Neural cell (in vitro differentiated cells): ENCODE data around the gene TBC1D22B.

ENCODE experiments used
- CTCF ChIP-seq: fragments of 450-650 bp; IDR thresholded peaks from 2 replicates; pipeline ENCODE4 v1.5.1; 2014; ENCODE audit warnings: antibody characterized with exemption, mild to moderate bottlenecking, moderate library complexity; ENCODE audit not compliant: poor library complexity, severe bottlenecking
- EP300 ChIP-seq: fragments of 450-650 bp; conservative IDR thresholded peaks from 2 replicates; pipeline ENCODE4 v1.6.1; 2014; ENCODE audit warnings: antibody characterized with exemption, mild to moderate bottlenecking, moderate library complexity; ENCODE audit not compliant: poor library complexity, severe bottlenecking
- EZH2 ChIP-seq: fragments of 200-600, 300-800 bp; shearing (Covaris generic), sonication (generic); IDR thresholded peaks from 2 replicates; pipeline ENCODE4 v1.6.1; 2014; ENCODE audit warnings: antibody characterized with exemption, low read length, borderline replicate concordance, mild to moderate bottlenecking; ENCODE audit not compliant: insufficient read depth, poor library complexity, severe bottlenecking
- POLR2AphosphoS5 ChIP-seq: IDR thresholded peaks from 2 replicates; pipeline ENCODE4 v1.6.1; 2012
- REST ChIP-seq: IDR thresholded peaks from 2 replicates; pipeline ENCODE4 v1.6.1; 2012; ENCODE audit warnings: borderline replicate concordance
- SMC3 ChIP-seq: fragments of 450-650 bp; conservative IDR thresholded peaks from 2 replicates; pipeline ENCODE4 v1.6.1; 2014; ENCODE audit warnings: antibody characterized with exemption, mild to moderate bottlenecking, moderate library complexity; ENCODE audit not compliant: poor library complexity
- TAF1 ChIP-seq: IDR thresholded peaks from 2 replicates; pipeline ENCODE4 v1.6.1; 2012; ENCODE audit warnings: low read depth

- TF ChIP-seq CTCF, result no peak
- no peak for TF ChIP-seq POLR2AphosphoS5
- no peak for TF ChIP-seq SMC3
- TF ChIP-seq EZH2, result no peak
- TF ChIP-seq REST, result no peak
- TF ChIP-seq EP300, result no peak
- no peak for TF ChIP-seq TAF1
These were observed 766 bp upstream of the TBC1D22B start for GRCh38 chr6:37256692-37257319.
